Mucosa of descending colon (tissue), 3 donors: Measurements from ENCODE around the gene AKIRIN2. TPM values are rescaled to one million over a fixed set of nuclear protein-coding genes. Genes with fewer than 3 reads are reported as not detected.

Source experiments
- ATAC-seq: fragments of 200-7000 bp; cut with Tn5 transposase; one replicate; pipeline ENCODE4 v1.9.1; 2020; ENCODE audit warnings: mild to moderate bottlenecking, moderate library complexity
- DNase-seq, 3 donors: peaks; one replicate each; pipeline ENCODE4 v3.0.0-alpha.2; 2020
- H3K36me3 ChIP-seq: fragments of 200-600 bp; one replicate; pipeline ENCODE4 v1.8.0; 2021; ENCODE audit warnings: low read depth, mild to moderate bottlenecking
- H3K4me1 ChIP-seq: fragments of 200-600 bp; one replicate; pipeline ENCODE4 v1.8.0; 2021; ENCODE audit warnings: low read depth, mild to moderate bottlenecking
- H3K4me3 ChIP-seq: fragments of 200-600 bp; one replicate; pipeline ENCODE4 v1.8.0; 2021; ENCODE audit warnings: mild to moderate bottlenecking
- H3K9me3 ChIP-seq: fragments of 200-600 bp; one replicate; pipeline ENCODE4 v1.8.0; 2021; ENCODE audit warnings: mild to moderate bottlenecking
- CTCF ChIP-seq: fragments of 200-600 bp; IDR thresholded peaks from one replicate; pipeline ENCODE4 v1.8.0; 2022; ENCODE audit warnings: antibody characterized with exemption, mild to moderate bottlenecking
- intact Hi-C, 2 donors: fragments of 100-400 bp; cut with DNase I in 1 of 2; cut with micrococcal nuclease in 1 of 2; formaldehyde crosslinking; loops; one replicate each; pipeline versions ENCODE4 v1.11.0 to v1.11.1; 2022; cut with DNase I, micrococcal nuclease
- total RNA-seq, 3 donors: library from RNA; stranded (reverse); fragmentation: NEBNext Ultra II Directional in 2 of 3; extraction: Animal tissue kit (Norgen Biotek cat#: 25700) in 2 of 3; gene quantifications; one replicate each; pipeline versions ENCODE4 v1.2.1 to v1.2.4, GENCODE V29; 2021 to 2023
- donor health status: DM: no; HTN: no; CAD: no; lungs with moderate emphysema.
- donor health status: DM: no; HTN: no; CAD: no.
- donor health status: DM: no; HTN: yes; CAD: no.

AKIRIN2 gene
- total RNA-seq, 3 donors from 2014 or later, result 32.3 to 41.0 (median 33.2) TPM

DNA sequence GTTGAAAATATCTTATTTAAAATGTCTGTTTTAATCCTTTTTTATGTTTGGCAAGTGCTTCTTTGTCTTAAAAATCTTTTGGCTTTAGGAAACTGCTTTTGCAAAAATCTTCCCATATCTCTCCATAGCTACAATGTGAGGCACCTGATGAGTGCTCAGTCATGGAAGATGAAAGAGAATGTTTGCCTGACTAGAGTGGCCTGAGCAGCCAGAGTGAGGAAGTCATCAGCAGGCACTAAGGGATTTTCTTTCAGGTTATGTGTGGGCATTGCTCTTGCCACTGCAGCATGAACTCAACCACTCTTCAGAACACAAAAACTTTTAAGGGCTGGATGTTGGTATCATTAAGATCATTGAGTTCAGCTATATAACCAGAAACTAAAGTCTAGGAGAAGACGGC is 47.9 kb downstream of the AKIRIN2 start:
- Histone ChIP-seq H3K36me3 (no peaks in the 10 kb centered on the region), H3K4me3 (no peak overlapping the region), H3K9me3 (no peaks in the 10 kb centered on the region), H3K4me1 (no peaks in the 10 kb centered on the region)
- TF ChIP-seq CTCF, result no peak
- ATAC-seq (no peak), DNase-seq (no peak)
- intact Hi-C loops, result no loop called here

GRCh38 chr6:87653074-87653962 is 48.7 kb downstream of the AKIRIN2 start:
- no peak for TF ChIP-seq CTCF
- no peaks in the 10 kb centered on the region for H3K9me3 ChIP-seq
- intact Hi-C loops, result no loop called here
- no peaks in the 10 kb centered on the region for H3K4me1 ChIP-seq
- ATAC-seq, result no peak
- H3K4me3 ChIP-seq, result no peak overlapping the region
- no peak for DNase-seq
- H3K36me3 ChIP-seq, result no peaks in the 10 kb centered on the region

- ATAC-seq (no peak), DNase-seq (no peak)
- Histone ChIP-seq H3K4me3 (no peak overlapping the region), H3K36me3 (no peaks in the 10 kb centered on the region), H3K4me1 (no peaks in the 10 kb centered on the region), H3K9me3 (no peaks in the 10 kb centered on the region)
- intact Hi-C loops, result no loop called here
- no peak for TF ChIP-seq CTCF
Measured at GRCh38 chr6:87645080-87645479, 57.0 kb downstream of the AKIRIN2 start.

DNA sequence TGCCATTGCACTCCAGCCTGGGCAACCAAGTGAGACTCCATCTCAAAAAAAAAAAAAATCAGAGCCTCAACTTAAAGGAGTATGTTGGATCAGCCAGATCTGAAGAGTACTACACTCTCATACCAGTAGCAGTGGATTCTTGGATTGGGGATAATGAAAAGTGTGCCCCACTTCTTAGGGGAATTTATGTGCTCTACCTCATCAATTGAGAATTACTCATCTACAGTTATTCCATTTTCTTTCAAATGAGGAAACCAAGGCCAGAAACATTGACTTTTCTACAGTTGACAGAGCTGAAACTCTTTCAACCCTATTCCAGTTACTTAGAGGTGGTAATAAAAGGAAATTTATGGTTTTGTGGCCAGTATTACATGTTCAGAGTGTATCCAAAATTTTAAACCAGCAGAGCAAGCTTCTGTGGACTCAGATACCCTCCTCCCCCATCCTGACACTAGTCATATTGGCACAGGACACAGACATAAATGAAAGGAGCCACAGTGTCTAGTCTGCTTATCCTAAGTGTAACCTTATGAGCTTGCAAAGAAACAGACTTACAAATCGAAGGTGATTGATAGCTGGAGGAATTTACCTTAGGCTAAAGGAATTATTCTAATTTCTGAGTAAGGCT is 60.9 kb downstream of the AKIRIN2 start:
- no peak for DNase-seq
- H3K36me3 ChIP-seq, result no peaks in the 10 kb centered on the region
- no peak for ATAC-seq
- no peaks in the 10 kb centered on the region for H3K4me1 ChIP-seq
- no peaks in the 10 kb centered on the region for H3K9me3 ChIP-seq
- no peak for TF ChIP-seq CTCF
- H3K4me3 ChIP-seq, result no peak overlapping the region
- intact Hi-C loops, result no loop called here

DNA sequence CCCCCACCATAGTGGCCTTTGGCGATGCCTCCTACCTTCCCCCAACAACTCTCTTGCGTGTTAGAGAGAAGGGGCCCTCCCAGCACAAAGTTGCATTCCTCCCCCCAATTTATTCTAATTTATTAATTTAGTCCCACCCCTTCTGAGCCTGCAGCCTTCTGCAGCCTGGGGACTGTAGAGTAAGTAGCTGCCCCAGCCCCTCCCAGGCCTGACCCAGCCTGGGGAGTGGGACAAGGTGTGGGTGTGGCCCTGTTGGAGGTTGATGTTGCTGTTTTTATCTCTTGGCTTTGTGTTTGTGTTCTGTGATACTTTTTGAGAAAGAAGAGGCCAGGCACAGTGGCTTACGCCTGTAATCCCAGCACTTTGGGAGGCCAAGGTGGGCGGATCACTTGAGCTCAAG is 62.7 kb downstream of the AKIRIN2 start:
- H3K4me3 ChIP-seq, result no peak overlapping the region
- no peaks in the 10 kb centered on the region for H3K36me3 ChIP-seq
- no peaks in the 10 kb centered on the region for H3K4me1 ChIP-seq
- ATAC-seq (no peak), DNase-seq (no peak)
- no peaks in the 10 kb centered on the region for H3K9me3 ChIP-seq
- no peak for TF ChIP-seq CTCF
- intact Hi-C loops, result no loop called here
